ENCODE measurements around the gene INSYN1.
"Not testable (repeated sequence)": the region's sequence is repeated elsewhere in the genome, so short reads cannot be mapped to it uniquely, and the experiment has no call there.

INSYN1 gene, protein sequence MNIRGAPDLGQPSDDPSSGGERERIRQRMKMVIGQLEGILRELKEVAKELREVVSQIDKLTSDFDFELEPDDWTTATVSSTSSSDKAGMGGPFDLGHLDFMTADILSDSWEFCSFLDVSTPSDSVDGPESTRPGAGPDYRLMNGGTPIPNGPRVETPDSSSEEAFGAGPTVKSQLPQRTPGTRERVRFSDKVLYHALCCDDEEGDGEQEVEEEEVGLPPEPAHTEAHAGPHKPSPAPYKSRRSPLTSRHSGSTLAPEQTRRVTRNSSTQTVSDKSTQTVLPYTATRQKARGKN

DNA sequence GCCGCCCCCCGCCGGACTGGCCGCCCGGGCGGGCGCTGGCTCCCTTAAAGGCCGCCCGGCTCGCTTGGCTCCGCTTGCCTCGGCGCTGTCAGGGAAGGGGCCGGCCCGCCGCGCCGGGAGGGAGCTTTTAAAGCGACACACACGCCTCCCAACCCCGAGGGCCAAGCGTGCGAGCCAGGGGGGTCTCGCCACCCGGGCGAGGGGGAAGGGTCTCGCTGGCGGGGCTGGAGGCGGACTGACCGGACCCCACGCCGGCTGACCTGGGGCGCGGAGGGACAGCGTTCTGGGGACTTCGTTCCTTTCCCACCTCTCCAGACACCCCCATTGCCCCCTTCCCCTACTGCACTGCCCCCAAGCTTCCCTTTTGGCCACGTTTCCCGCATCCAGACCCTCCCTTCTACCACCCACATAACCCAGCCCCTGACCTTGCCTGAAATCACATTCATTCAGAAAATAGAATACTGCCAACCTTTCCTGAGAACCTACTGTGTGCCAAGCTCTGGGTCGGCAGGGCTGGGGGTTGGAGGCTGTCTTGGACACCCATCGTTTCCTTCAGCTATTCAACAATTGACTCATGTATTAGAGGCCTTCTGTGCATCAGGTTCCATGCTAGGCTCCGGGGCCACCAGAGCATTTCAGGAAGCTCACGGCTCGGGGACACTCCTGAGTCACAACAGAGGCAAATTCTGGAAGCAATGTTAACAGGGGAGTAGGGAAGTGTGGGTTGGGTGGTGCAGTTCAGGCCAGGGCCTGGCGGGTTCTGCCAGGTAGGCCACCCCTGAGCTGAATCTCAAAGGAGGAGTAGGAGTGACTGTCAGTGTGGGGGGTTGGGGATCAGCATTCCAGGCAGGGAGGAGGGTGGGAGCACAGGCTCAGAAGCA lies at the start of gene INSYN1:
INSYN1 (minus strand) TSS at position 102 of the 881 bp plus-strand sequence. CDS start 2,221 bp downstream, outside the sequence.
- DNase-seq = peak; percentile 34

DNA sequence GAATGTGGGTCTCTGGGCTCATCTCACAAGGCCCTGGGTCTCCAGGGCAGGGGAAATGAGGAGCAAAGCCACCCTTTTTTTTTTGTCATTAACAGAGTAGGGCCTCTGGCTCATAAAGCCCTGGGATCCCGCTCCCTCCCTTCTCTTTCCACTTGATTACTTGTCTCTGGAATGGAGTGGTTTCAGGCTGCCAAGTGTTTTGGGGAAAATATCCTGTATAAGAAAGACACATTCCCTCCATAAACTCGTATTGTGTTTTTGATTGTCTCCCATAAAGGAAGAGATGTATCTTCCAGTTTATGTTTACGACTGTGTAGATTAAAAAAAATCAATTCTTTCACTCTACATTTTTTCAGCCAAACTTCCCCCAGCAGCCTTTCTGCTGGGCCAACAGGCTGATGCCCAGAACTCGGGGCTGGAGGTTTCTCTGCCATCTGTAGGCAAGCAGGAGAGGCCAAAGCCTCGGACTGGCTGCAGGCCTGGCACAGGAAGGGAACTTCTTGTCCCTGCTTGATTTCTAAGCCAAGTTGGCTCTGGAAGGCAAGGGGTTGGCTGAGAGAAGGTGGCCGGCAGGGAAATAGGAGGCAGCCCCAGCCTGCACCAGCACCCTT lies 49.4 kb upstream of the INSYN1 start:
- no peak for DNase-seq

DNA sequence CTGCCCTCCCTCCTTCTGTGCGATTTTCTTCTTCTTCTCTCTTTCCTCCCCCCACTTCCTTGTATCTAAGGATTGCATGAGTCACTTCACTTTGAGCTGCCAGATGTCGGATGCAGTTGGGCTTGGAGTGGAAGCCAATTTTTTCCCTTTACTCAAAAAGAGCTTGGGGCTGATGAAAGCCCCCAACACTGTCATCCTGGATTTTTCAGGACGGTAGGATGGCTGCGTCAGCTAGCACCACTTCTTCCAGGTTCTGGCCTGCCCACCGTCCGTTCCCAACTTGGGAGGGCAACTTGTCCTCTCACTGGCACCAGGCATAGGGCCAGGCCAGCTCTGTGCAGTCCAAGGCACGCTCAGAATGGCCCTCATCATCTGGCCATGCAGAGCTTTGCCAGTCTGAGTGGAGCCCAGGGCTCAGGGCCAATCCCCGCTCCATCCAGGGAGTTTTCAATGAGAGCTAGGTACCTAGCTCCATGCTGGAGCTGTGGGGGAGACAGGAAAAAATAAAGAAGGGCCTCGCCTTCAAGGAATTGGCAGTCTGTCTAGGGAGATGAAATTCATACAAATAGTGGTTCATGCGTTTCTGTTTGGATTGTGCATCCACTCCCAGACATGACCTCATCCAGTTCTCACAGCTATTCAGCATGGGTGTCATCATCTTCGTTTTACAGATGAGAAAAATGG lies 47.7 kb upstream of the INSYN1 start:
- peak; percentile 93 for DNase-seq

DNA sequence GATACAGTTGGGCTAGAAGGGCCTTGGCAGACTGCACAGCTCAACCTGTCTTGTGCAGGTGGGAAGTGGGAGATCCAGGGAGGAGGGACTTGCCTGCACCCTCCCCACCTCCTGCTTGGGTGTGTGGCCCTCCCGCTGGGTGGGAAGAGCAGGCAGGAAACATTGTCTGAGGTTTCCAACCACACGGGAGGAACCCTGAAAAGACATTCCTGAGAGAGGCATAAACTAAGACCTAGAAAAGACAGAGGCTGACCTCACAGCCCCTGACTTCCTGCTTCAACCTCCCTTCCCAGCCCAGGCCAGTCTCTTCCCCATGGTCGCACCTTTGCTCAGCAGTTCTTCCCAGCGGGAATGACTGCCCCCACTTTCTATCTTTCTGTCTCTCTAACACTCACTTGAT lies 46.3 kb upstream of the INSYN1 start:
- DNase-seq = peak; percentile 63

DNA sequence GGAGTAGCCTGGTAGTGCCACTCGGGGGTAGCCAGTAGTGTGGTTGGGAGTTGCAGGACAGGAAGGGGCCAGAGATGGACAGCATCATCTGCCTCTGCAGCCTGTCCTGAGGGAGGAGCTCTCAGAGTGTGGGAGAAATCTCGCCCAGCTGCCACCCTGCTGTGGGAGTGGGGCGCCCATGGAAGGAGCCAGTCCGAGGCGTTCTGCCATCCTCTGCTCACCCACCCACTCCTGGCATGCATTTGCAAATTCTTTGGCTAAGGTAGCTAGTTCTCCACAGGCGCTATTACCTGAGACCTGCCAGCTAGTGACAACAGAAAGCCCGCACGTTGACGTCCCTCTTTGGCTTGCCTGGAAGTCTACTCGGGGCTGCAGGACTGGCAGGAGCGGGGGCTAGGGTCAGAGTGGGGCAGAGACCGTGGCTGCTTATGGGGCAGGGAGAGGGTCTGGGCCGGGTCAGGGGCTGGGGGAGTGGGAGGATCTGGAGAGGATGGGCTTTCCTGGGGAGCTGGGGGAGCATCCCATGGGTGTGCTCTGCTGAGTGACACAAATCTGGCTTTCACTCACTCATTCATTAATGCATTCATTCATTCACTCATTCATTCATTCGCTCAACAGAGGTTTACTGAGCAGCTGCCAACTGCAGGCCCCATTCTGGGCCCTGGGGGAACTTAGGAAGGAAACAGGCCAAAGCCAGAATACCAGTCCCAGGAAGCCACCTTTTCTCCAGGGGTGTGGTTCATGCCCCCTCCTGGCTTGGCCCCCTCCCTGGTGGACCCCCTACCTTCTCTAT lies 44.4 kb upstream of the INSYN1 start:
- no peak for DNase-seq

DNA sequence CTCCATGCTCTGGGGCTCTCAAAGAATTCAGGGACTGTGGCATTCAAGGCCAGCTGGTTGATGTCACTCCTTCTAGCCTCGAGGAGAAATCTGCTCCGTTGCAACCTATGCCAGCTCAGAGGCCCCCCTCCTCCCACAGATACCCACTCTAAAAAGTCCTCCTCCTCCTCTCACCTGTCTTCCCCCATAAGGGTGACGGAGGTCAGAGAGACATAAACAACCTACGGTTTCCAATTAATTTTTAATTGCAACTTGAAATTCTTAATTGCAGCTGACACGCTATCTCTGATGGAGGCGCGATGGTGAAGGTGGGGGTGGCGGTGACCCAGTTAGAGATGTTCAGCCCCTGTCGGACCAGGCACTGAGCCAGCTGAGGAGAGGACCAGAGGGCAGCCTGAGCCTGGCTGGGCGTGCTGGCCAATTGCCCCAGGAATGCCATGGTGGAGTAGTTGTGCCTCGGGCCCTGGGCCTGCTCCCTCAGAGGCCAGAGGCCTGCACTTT lies 43.2 kb upstream of the INSYN1 start:
- DNase-seq = no peak

DNA sequence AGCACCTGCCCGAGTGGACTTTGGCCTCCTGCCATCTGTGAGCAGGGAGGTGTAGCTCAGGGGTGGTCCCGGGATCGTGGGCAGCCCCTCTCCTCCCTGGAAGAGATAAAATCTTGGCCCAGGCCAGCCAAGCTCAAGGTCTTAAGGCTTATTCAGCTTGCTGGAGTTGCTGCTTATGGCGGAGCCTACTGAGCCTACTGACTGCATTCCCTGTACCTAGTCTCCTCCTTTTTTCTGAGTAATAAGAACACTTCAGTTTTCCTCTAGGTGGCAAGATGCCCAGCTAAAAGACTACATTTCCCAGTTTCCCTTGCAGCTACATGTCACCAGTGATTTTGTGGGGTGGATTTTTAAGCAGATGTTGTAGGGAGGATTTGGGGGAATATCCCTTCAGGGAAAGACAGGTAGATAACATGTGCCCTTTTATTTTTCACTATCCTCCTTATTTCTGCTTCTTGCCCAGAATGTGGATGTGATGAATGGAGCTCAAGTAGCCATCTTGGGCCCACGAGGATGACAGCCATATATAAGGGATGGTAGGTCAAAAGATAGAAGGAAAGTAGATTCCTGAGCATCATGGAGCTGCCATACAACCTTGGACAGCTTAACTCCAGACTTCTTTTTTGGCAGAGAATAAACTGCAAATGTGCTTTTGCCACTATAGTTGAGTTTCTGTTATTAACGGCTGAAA lies 41.4 kb upstream of the INSYN1 start:
- peak; percentile 32 for DNase-seq

DNA sequence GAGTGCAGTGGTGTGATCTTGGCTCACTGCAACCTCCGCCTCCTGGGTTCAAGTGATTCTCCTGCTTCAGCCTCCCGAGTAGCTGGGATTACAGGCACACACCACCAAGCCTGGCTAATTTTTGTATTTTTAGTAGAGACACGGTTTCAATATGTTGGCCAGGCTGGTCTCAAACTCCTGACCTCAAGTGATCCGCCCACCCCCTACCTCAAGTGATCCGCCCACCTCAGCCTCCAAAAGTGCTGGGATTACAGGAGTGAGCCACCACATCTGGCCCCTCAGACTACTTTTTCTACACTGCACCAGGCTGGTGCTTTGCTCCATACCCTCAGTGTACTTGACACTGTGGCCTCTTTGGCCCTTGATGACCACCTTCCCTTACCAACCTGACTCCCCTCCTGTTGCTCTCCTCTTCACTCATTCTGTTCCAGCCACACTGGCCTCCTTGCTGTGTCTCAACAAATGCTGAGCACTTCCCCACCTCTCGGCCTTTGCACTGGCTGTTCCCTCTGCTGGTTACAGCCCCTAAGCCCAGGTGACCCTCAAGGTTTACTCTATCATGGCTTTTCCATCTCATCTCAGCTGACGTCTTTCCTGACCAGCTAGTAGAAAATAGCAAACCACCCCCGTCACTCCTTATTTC lies 39.9 kb upstream of the INSYN1 start:
- DNase-seq = not testable (repeated sequence)

DNA sequence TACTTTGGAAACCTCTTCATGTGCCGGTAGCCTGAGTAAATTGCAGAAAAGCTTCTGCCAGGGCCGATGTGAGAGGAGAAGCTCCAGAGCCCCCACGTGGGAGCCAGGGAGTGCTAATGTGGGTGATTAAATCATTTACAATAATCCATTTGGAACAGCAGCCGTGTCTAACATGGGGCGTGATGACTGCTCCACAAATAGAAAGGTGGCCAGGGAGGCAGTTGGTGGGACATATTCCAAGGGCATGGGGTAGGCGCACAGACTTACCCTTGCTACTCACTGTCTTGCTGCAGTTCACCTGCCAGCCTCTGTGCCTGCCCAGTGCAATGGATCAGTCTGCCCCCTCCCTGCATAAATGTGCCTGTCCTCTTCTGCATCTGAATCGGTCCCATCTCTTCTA lies 39.3 kb upstream of the INSYN1 start:
- no peak for DNase-seq

DNA sequence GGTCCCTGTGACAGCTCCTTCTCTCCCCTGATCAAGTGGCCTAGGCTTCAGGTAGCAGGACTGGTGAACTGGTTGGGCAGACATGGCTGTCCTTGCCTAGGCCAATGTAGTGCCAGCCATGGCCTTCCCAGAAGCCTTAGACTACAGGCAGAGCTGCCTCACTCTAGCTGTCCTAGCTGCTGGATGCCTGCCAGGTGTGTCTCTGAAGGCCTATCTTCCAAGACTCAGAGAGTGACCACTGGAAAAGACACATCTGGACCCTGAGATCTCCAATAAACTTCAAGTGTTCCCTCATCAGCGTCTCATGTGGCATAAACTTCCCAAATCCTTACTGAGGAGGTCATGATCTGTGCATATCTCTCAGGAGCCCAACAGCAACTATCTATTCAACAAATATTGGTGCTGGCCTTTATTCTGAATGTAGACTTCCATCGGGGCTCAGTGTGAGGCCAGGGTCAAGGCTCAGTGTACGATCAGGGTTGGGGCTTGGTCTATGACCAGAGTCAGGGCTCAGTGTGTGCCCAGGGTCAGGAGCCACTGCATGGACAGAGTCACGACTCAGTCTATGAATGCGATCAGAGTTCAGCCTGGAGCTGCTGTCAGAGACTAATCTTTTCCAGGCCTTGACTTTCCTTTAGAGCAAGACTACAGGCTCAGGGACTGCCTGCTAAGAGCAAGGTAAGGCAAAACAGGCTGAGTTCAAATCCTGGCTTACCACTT lies 36.5 kb upstream of the INSYN1 start:
- no peak for DNase-seq

DNA sequence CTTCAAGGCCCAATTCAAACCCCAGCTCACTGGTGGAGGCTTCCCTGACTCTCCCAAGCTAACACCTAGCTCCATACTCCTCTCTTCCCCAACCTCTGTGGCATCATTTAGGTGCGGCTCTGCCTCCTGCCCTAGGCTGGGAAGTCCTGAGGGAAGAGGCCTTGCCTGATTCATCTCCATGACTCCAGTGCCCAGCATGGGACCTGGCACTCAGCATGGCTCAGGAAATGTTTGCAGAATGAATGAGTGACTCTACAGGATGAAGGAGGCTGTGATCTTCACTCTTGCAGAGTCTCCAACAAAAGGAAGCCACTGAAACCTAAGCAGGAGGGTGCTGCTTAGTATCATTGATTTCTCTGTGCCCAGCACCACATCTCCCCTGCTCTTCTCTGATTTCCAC lies 34.5 kb upstream of the INSYN1 start:
- DNase-seq = no peak

DNA sequence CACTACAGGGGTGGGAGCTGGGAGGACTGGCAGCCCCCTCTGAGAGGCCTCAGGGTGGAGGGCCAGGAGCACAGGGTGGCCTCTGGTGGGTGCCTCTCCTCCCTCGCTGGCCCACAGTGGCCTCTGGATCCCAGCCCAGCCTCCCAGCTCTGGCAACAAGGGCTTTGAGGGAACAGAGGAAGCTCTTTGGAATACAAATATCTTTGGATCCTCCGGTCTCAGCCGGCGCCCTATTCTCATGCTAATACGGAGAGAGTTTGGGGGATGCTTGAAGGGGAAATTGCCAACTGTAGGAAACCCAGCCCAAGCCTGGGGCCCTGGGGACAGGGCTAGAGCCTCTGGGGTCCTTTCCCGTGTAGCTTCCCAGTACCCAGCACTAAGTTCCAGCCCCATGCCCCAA lies 33.4 kb upstream of the INSYN1 start:
- no peak for DNase-seq

DNA sequence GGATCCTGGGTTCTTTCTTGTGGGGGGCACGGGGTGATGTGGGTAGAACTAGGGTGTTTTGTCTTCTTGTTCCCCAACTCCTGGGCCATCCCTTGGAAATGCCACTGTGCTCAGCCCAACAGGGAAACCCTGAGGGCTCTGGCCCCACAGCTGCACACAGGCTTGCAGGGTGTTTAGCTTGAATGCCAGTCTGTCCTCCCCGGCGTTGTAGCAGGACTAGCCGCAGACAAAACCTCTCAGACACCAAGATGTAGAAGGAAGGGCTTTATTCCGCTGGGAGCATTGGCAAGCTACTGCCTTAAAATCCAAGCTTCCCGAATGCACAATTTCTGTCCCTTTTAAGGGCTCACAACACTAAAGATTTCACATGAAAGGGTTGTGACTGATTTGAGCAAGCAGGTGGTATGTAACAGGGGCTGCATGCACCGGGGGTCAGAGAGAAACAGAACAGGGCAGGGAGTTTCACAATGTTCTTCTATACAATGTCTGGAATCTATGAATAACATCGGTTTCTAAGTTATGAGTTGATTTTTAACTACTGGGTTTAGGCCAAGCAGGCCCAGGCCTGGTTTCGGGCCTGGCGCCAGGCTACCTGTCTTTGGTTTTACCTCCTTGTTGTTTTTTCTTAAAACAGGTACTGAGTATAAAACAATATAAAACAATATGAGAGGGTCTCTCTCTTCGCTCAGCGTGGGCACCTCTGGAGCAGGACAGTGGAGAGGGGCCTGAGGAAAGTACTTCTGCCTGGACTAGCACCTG lies 32.3 kb upstream of the INSYN1 start:
- DNase-seq = not testable (repeated sequence)

DNA sequence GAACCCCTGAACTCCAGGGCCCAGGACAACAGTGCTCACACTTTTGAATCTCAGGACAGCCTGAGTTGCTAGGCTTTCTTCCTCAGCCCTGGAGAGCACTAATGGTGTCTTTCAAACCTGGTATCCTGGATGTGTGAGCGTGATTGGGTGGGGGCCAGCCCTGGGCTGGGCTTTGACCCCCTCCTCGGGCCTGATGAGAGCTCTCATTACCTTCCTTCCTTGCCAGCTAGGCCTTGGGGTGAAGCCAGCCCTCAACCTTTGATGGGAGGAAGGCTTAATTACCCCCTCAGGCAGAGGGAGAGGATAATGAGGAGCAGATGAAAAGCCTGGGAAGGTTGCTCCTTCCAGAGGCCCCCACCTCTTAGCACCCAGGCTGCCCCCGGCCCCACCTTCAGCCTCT lies 31.1 kb upstream of the INSYN1 start:
- DNase-seq = no peak

DNA sequence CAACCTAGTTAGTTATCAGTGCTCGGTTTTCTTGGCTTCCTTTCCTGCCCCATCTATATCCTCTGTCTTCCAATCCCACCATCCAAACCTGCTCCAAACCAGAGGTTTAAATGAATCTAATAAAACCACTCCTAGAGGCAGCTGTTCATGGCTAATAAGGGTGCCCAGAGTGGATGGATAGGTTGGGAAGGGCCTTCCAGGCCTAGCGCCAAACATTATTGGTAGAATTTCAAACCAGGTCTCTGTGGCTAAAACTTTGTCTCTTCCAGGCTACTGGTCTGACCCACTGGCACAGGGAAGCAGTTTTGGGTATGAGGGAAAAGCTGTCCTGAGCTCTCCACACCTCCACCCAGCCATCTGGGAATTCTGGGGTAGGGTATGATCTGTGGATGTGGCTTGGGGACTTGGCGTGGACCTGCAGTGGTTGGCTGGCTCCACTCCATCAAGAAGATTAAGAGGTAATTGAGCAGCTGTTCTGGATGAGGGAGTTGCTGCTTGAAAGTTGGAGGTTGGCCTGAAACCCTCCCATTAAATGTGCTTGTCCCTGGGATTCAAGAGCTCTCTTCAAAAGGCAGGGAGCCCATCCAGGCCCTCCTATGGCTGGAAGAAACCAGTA lies 29.3 kb upstream of the INSYN1 start:
- DNase-seq = no peak

DNA sequence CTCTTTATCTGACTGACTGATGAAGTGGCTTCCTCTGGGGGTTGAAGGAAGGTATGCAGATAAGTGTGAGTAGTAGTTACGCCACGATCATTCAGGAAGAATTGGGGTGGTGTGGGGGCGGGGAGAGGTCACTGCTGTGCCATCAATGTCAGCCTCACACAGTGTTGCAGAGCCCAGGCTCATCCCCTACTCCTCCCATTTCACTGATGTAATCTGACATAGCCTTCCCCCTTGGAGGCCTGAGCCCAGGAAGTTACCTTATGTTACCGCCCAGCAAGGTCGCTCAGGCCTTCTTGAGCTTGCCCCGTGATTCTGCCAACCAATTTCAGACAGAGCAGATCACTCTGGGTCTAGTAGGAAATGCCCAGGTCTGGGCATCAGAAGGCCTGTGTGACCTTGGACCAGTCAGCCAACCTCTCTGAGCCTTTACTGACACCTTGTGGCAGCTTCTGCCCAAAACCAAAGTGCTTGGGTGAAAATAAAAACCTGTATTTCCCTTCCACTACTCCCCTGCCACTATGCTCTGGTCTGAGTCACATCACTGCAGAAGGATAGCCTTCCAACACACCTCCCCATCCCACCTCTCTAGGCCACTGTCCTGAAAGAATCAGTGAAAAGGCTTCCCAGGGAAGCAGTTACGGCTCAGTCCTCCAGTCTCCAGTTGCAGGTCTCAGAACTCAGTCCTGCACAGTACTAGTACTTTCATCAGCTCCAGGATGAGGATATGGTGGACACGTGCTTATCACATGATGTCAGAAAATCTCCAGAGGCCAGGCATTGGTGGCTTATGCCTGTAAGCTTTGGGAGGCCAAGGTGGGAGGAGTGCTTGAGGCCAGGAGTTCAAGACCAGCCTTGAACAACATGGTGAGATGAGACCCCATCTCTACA lies 28.1 kb upstream of the INSYN1 start:
- DNase-seq = no peak

DNA sequence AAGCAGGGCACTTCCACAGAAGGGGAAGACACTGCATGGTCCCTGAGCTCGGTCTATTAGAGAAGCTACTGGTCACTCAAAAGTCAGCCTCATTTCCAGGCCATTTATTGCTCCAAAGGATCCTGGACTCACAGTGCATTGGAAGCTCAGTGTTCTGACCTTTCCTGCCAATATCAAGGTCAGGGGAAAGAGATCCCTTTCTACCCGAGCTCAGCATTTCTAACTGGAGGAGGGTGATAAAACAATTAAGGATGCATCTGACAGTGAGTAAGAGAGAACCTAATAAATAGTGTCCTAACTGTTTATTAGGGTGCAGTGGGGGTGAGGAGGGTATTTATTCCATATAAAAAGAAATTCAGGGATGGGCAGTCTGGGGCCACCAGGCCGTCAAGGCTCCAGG lies 26.8 kb upstream of the INSYN1 start:
- no peak for DNase-seq

DNA sequence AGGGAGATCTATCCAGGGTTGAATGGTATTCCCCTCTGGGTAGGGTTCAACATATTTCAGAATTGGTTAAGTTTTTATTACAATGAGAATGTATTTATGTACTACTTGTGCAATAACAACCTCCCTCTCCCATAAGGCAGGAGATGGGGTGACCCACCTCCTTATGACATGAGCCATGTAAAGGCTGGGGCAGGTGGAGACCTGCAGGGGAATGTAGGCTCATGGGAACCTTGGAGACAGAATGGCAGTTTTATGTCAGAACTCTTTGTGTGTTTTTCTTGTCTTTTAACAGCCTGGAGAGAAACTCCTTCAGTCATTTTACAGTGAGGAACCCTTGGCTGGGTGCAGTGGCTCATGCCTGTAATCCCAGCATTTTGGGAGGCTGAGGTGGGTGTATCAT lies 24.6 kb upstream of the INSYN1 start:
- DNase-seq = no peak
